ENCODE measurements around the gene VPS9D1.

DNA sequence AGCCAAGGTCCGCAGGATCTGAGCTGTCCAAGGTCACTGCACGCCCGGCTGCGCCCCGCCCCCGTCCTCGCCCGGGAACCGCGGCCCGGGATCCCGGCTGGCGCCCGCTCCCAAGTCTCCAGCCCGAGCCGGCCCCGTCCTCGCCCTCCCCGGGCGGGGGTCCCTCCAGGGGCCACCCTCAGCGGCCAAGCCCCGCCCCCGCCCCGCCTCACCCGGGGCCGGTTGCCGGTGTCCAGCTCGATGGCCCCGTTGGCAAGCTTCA is 216 bp downstream of the VPS9D1 start:
- TF ChIP-seq CTCF (conservative IDR thresholded peaks at IDR 0.05 in 1 of 2, IDR thresholded peaks at IDR 0.05 in 1 of 2; ENCODE audit: low read depth in 1 of 2, low read length in 2 of 2) (no peak), EZH2 (IDR thresholded peaks at IDR 0.05; ENCODE audit: low read length, missing control alignments) (no peak)
